Endothelial cell of umbilical vein (primary cell): Measurements from ENCODE around the gene DDA1. TPM values are rescaled to one million over a fixed set of nuclear protein-coding genes. Genes with fewer than 3 reads are reported as not detected.

Source experiments
- BruUV-seq: library from RNA; stranded (reverse); fragments of 400-500 nt; replicated peaks from 2 replicates; lab custom pipeline; 2021; lab: Mats Ljungman, UMichigan
- CTCF ChIA-PET: fragments of 300-600, 350-600 bp; sonication (Branson Sonifier 250); formaldehyde crosslinking; loops from one replicate; lab custom pipeline; 2021; ENCODE audit warnings: antibody characterized with exemption, inconsistent platforms; lab: Charles Lee
- POLR2A ChIA-PET: fragments of 300-600, 350-600 bp; sonication (Branson Sonifier 250); formaldehyde crosslinking; loops from one replicate; lab custom pipeline; 2021; ENCODE audit warnings: antibody characterized with exemption, inconsistent platforms; lab: Charles Lee
- DNase-seq: peaks from one replicate; pipeline ENCODE4 v3.0.0-alpha.2; 2011; ENCODE audit warnings: low read depth, low spot score
- FAIRE-seq: peaks from 2 replicates; lab custom pipeline; 2011; peaks lifted over from hg19 to GRCh38; lab: Jason Lieb, UNC
- H2AFZ ChIP-seq: 2 replicates; pipeline ENCODE4 v1.6.0; 2012; ENCODE audit warnings: low read depth, low read length, control low read depth, inconsistent platforms
- H3K27ac ChIP-seq: 2 replicates; pipeline ENCODE4 v1.5.1; 2011; ENCODE audit warnings: low read depth, mild to moderate bottlenecking, control low read depth, low read length, moderate library complexity; ENCODE audit not compliant: insufficient read depth
- H3K27me3 ChIP-seq, 2 experiments: 2 replicates each; pipeline versions ENCODE4 v1.6.0 to v1.6.1; 2011; ENCODE audit warnings: low read length in 2 of 2, mixed read lengths in 1 of 2; ENCODE audit not compliant: control insufficient read depth in 2 of 2, insufficient read depth in 2 of 2
- H3K36me3 ChIP-seq, 2 experiments: 2 replicates in 1 of 2; 3 replicates in 1 of 2; pipeline ENCODE4 v1.5.1; 2011; ENCODE audit warnings: low read length in 2 of 2, mild to moderate bottlenecking in 1 of 2, moderate library complexity in 1 of 2; ENCODE audit not compliant: control insufficient read depth in 2 of 2, insufficient read depth in 2 of 2; ENCODE audit errors: extremely low read depth in 1 of 2
- H3K4me1 ChIP-seq: 3 replicates; pipeline ENCODE4 v1.5.1; 2011; ENCODE audit warnings: mild to moderate bottlenecking, low read length; ENCODE audit not compliant: control insufficient read depth, insufficient read depth; ENCODE audit errors: extremely low read depth
- H3K4me2 ChIP-seq: 2 replicates; pipeline ENCODE4 v1.6.1; 2011; ENCODE audit warnings: low read length, control low read depth, mixed read lengths; ENCODE audit not compliant: insufficient read depth
- H3K4me3 ChIP-seq, 3 experiments: fragments of 200-600 bp in 1 of 3; sonication (generic), shearing (Covaris generic) in 1 of 3; replicated peaks in 1 of 3; 2 replicates each; pipeline ENCODE4 v1.5.1; 2011 to 2016; ENCODE audit warnings: control low read depth in 3 of 3, low read length in 3 of 3, mild to moderate bottlenecking in 2 of 3, inconsistent platforms in 1 of 3, low read depth in 1 of 3, moderate library complexity in 1 of 3; ENCODE audit not compliant: insufficient read depth in 1 of 3
- H3K79me2 ChIP-seq: 2 replicates; pipeline ENCODE4 v1.6.0; 2012; ENCODE audit warnings: low read length, inconsistent platforms; ENCODE audit not compliant: control insufficient read depth, insufficient read depth
- H3K9ac ChIP-seq: replicated peaks from 2 replicates; pipeline ENCODE3; 2011; ENCODE audit warnings: low read length, control low read depth; ENCODE audit not compliant: insufficient read depth; ENCODE audit errors: extremely low read depth
- H3K9me1 ChIP-seq: replicated peaks from 3 replicates; pipeline ENCODE4 v1.6.0; 2011; ENCODE audit warnings: mild to moderate bottlenecking, low read length; ENCODE audit not compliant: control insufficient read depth, insufficient read depth; ENCODE audit errors: extremely low read depth
- H3K9me3 ChIP-seq: replicated peaks from 2 replicates; pipeline ENCODE4 v1.5.1; 2012; ENCODE audit warnings: low read length, inconsistent platforms; ENCODE audit not compliant: control insufficient read depth, insufficient read depth
- H4K20me1 ChIP-seq: replicated peaks from 2 replicates; pipeline ENCODE3; 2011; ENCODE audit warnings: mild to moderate bottlenecking, low read length; ENCODE audit not compliant: control insufficient read depth, insufficient read depth; ENCODE audit errors: extremely low read depth
- CTCF ChIP-seq, 2 donors: IDR thresholded peaks; 1 replicate in 1 of 2; 2 replicates in 1 of 2; pipeline ENCODE4 v1.5.1; 2011; ENCODE audit warnings: low read length in 2 of 2, mild to moderate bottlenecking in 2 of 2, moderate library complexity in 2 of 2, control low read depth in 1 of 2, inconsistent platforms in 1 of 2, low read depth in 1 of 2; ENCODE audit not compliant: insufficient read depth in 1 of 2; ENCODE audit errors: extremely low read depth in 1 of 2
- EZH2 ChIP-seq: IDR thresholded peaks from 2 replicates; pipeline ENCODE4 v1.6.1; 2012; ENCODE audit warnings: borderline replicate concordance, low read depth, mild to moderate bottlenecking, moderate library complexity, low read length, inconsistent platforms; ENCODE audit not compliant: severe bottlenecking
- GATA2 ChIP-seq: IDR thresholded peaks from 2 replicates; pipeline ENCODE4 v1.7.0; 2011; ENCODE audit warnings: low read depth, mild to moderate bottlenecking, moderate library complexity, mixed read lengths, low read length; ENCODE audit not compliant: insufficient read length, insufficient read depth
- JUN ChIP-seq: IDR thresholded peaks from 2 replicates; pipeline ENCODE4 v1.6.1; 2011; ENCODE audit warnings: borderline replicate concordance, low read depth; ENCODE audit not compliant: insufficient read length, insufficient read depth
- MAX ChIP-seq: IDR thresholded peaks from 2 replicates; pipeline ENCODE4 v1.6.1; 2011; ENCODE audit not compliant: insufficient read depth, insufficient read length
- MYC ChIP-seq: IDR thresholded peaks from one replicate; pipeline ENCODE4 v1.6.1; 2011; ENCODE audit warnings: mild to moderate bottlenecking, low read depth, low read length
- POLR2A ChIP-seq: IDR thresholded peaks from 2 replicates; pipeline ENCODE4 v1.6.1; 2012; ENCODE audit warnings: low read depth, mild to moderate bottlenecking, control low read depth, low read length
- POLR2AphosphoS5 ChIP-seq: IDR thresholded peaks from 2 replicates; pipeline ENCODE4 v1.6.1; 2012; ENCODE audit warnings: low read depth, mild to moderate bottlenecking, control low read depth, low read length, moderate library complexity; ENCODE audit not compliant: insufficient read depth
- dilution Hi-C: fragments of 300-500 bp; cut with MboI; formaldehyde crosslinking; loops from one replicate; pipeline ENCODE4 v1.15.0; 2019; ENCODE audit warnings: low sequenced_read_pairs; ENCODE audit not compliant: extremely low pct_ligation_motif_present
- intact Hi-C: fragments of 100-400 bp; cut with micrococcal nuclease; formaldehyde crosslinking; loops from one replicate; pipeline ENCODE4 v1.10.0; 2022
- polyA plus RNA-seq, 4 experiments: library from polyadenylated mRNA; depleted of rRNA in 3 of 4; stranded (reverse) in 3 of 4; unstranded in 1 of 4; fragments of >200 nt; gene quantifications; 2 replicates each; pipeline versions ENCODE4 v1.2.1 to v1.2.3, GENCODE V29; 2011 to 2012; ENCODE audit warnings: missing spikeins in 1 of 4
- total RNA-seq: library from RNA; stranded (reverse); gene quantifications from 2 replicates; pipeline ENCODE4 v1.2.3, GENCODE V29; 2021

The DDA1 gene
- total and polyA plus RNA-seq, 2 donors (not counting 3 experiments of a cell fraction or from before 2014, with no cell fraction given), result 52.9 to 64.7 TPM

- H3K79me2 ChIP-seq, result peaks cover 34% of the 10 kb centered on the region
- ChIA-PET CTCF (no interaction called here), POLR2A (no interaction called here)
- intact Hi-C loops (no loop called here), dilution Hi-C loops (no loop called here)
- no peaks in the 10 kb centered on the region for H4K20me1 ChIP-seq
- peak overlapping the region; percentile 90 for H3K9ac ChIP-seq
- BruUV-seq, result no TSS peak
- peak overlapping the region; percentile 69 for H3K27ac ChIP-seq
- no peaks in the 10 kb centered on the region for H3K27me3 ChIP-seq
- H3K9me1 ChIP-seq, result no peaks in the 10 kb centered on the region
- DNase-seq (no peak), FAIRE-seq (no peak)
- TF ChIP-seq MAX (no peak), EZH2 (no peak), GATA2 (no peak), MYC (no peak), POLR2AphosphoS5 (no peak), JUN (no peak)
- H3K4me2 ChIP-seq, result peak overlapping the region; percentile 92
- H3K9me3 ChIP-seq, result no peaks in the 10 kb centered on the region
- H2AFZ ChIP-seq, result no peak overlapping the region
- peak overlapping the region; percentile 79 to 97 (median 90) for H3K4me3 ChIP-seq
- peaks cover 15% of the 10 kb centered on the region for H3K4me1 ChIP-seq
- H3K36me3 ChIP-seq, result peaks cover 6 to 15% of the 10 kb centered on the region in 2 experiments
Observed at GRCh38 chr19:17309965-17310461, 650 bp downstream of the DDA1 start.

GRCh38 chr19:17311455-17312188 is 2.3 kb downstream of the DDA1 start:
- Histone ChIP-seq H3K9ac (no peak overlapping the region), H3K4me1 (peaks cover 9% of the 10 kb centered on the region), H4K20me1 (no peaks in the 10 kb centered on the region), H3K27ac (no peak overlapping the region), H3K9me3 (no peaks in the 10 kb centered on the region), H3K27me3 (no peaks in the 10 kb centered on the region), H3K36me3 (peaks cover 6 to 23% of the 10 kb centered on the region in 2 experiments), H3K4me3 (no peak overlapping the region), H3K79me2 (peaks cover 34% of the 10 kb centered on the region), H3K4me2 (no peak overlapping the region), H3K9me1 (no peaks in the 10 kb centered on the region), H2AFZ (no peak overlapping the region)
- dilution Hi-C loops (no loop called here), intact Hi-C loops (no loop called here)
- TF ChIP-seq EZH2 (no peak), POLR2AphosphoS5 (no peak), POLR2A (no peak), CTCF (IDR thresholded peaks at IDR 0.05; ENCODE audit: extremely low read depth in 1 of 2, insufficient read depth in 1 of 2, low read depth in 1 of 2, low read length in 2 of 2) (no peak), MYC (no peak), GATA2 (no peak), MAX (no peak), JUN (no peak)
- CTCF ChIA-PET, result no interaction called here
- FAIRE-seq (no peak), DNase-seq (no peak)
- POLR2A ChIA-PET, result no interaction called here
- no TSS peak for BruUV-seq
